GM21825 (cell line): Measurements from ENCODE around the gene NAT10.
A peak's percentile ranks its signal among the peaks of the same experiment; 100 is the strongest.

Experiments used
- ATAC-seq: cut with Tn5 transposase; IDR thresholded peaks from one replicate; pipeline ENCODE4 v1.9.1; 2021; ENCODE audit warnings: mild to moderate bottlenecking, moderate library complexity; ENCODE audit not compliant: unreplicated experiment

The NAT10 gene

DNA sequence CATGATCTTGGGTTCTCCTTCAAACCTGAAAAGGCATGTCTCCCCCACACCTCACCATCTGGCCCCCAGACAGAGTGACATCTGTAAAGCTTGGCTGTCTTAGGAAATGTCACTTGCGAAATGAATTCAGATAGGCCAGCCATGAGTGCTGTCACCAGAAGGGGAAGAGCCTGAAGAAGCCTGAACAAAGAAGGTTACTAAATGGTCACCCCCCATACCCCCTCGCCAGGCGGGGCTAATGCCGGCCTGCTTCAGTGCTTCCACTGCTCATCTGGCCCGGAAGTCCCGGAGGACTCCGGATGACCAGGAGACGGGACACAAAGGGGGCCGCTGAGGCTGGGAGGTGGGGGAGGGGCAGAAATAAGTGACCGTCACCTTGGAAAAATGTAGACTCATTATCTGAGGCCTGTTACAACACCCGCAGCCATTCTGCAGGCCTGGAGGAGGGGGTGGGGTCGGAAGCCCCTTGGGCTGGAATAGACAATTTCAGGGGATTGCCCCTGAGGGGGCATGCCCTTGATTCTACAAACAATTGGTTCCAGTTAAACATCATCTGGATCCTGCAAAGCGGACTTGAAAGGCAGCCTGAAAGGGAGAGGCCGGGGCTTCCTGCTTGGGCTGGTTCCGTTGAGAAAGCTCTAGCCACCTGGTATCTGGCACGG lies 43.2 kb downstream of the NAT10 start:
- ATAC-seq, result no peak

GRCh38 chr11:34149274-34149673 lies 43.8 kb downstream of the NAT10 start:
- no peak for ATAC-seq

GRCh38 chr11:34149786-34150185 lies 44.4 kb downstream of the NAT10 start:
- no peak for ATAC-seq

DNA sequence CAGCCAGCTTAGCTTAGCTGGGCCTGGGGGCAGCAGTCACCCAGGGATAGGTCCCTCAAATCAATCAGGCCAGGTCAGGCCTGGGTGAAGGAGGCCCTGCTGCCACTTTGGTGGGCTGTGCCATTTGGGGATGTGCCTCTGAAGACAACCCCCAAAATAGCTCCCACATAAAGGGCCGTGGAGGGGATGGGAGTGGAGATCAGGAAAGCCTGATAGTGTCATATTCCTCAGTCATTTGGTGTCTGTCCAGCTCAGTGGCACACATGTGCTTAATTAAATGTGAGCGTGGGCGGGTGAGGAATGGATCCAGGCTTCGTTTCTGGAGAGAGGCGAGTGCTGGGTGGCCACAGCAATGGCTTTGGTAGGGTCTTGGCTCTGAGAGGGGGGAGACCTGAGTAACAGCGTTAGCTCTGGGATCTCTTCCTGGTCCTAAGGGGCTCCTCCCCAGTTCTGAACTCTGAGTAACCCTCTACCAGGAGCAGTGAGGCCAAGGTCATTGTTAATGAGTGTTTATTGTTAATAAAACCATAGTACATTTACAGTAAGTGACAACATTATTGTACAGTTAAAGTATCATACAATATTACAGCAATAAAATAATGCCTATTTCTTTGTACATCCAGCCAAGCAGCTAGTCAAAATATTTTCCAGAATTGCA lies 45.2 kb downstream of the NAT10 start:
- no peak for ATAC-seq

DNA sequence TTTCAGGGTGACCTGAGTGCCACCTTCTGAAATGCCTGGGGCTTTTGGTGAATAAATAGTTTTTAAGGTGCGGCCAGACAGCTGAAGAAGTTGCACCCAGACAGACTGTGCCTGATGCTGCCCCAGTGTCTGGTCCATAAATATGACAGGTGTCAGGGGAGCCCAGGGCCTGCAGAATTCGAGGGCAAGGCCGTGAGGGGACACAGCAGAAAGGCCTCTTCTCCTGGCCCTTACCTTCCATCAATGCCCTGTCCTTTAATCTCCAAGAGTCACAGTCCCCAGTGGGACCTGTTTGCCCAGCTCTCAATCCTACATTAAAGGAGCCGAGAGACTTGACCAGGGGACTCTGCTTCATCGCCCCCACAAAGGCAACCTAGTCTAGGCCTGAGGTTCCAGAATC lies 45.7 kb downstream of the NAT10 start:
- no peak for ATAC-seq

GRCh38 chr11:34151916-34152845 lies 46.8 kb downstream of the NAT10 start:
- ATAC-seq, result no peak

GRCh38 chr11:34154059-34154875 lies 48.8 kb downstream of the NAT10 start:
- peak; percentile 75 for ATAC-seq

DNA sequence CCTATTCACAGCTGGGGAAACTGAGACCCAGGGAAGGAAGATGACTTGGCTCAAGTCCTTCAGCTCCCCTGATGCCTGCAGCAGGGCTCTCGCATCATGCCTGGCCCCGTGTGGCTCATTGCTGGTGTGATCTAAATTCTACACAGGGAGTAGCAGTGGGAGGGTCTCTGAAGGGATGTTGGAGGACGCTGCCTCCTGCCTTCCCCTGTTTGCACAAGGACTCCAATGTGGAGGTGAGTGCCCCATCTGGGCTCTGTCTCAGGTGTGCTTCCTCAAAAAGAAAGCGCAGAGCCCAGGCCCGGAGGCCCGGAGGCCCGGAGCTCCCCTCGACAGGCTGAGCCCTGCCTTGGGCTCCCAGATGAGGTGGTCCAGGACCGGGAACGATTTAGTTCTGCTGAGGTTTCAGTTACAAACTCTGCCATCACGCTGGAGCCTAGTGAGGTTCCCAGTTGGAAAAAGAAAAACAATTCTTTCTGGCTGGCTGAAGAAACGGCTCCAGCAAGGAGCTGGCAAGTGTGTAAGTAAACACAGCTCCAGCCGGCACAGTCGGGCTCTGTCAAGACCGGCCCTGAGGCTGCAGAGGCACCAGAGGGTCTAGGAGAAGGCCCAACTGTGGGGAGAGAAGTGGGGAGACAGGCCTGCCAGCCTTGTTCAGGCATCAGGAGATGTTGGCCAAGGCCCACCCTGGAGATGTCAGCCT lies 49.8 kb downstream of the NAT10 start:
- ATAC-seq, result no peak

DNA sequence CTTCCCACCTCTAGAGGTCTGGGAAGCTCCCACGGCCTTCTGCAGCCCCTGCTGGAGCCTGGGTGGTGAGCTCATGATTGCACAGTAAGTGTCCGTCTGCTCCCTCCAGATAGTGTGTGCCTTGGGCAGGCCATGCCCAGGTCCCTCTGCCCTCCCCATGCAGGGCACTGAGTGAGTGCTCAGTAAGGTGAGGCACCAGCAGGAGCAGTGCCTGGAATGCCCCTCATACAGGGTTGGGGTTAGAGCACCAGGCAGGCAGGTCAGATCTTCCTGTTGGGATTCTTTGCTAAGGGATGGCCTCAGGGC lies 50.3 kb downstream of the NAT10 start:
- ATAC-seq, result no peak

DNA sequence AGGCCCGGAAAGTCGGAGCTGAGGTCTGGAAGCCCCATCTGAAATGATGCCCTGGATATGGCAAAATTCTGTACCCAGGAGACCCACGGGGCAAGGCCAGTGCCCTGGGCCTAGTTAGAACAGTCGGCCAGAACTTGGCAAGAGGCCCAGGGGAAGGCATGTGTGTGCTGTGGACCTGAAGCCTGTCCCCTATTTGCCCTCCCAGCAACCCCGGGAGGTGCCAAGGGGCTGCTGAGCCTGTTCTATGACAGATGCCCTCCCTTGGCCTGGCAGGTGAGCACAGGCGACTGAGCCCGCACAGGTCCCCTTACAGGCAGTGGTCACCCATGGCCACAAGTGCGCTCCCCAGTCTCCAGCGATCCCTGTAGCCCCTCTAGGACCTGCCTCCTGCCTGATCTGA lies 51.7 kb downstream of the NAT10 start:
- ATAC-seq, result no peak

- ATAC-seq, result no peak
These were observed 53.2 kb downstream of the NAT10 start for GRCh38 chr11:34158661-34159060.

DNA sequence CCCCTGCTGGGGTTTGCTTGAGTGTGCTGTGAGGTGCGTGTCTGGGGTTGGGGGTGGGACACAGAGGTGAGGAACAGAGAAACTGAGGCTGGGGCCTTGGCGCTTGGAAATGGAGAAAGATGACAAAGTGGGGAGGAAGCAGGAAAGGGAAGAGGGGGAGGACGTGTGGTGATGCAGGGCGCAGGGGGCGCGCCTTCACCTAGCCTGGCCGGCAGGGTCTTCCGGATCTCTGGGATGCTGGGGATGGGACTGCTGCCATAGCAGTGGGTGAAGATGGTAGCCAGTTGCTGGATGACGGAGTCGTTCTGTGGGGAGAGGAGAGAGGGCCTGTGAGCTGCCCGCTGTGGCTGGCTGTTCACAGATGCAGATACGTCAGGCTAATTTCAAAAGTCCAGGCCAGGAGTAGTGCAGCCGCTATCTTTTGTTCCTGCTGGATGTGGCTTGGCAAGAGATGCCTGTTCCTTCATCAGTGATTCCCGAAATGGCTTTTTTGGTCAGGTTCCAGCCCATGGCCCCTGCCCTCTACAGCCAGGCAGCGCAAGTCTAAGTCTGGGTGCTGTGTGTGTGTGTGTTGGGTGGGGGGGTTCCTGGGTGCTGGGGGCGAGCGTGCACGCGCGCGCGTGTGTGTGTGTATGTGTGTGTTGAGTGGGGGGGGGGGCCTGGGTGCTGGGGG lies 54.8 kb downstream of the NAT10 start:
- ATAC-seq, result no peak

DNA sequence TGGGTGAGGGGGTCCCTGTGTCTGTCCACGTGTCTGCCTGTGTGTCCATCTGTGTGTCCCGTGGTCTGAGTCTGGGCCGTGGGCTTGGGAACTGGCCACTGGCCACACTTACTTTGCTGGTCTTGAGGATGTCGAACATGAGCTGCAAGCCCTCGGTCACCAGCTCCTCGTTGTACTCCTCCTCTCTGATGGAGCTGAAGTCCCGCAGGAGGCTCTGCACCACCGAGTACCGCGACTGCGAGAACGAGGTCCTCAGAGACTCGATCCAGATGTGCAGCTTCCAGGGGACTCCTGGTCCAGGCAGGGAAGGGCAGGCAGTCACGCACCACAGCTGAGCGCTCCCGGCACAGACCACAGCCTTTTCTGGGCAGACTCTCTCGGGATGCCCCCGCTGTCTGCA lies 55.4 kb downstream of the NAT10 start:
- ATAC-seq, result no peak

- ATAC-seq, result no peak
These were observed 55.9 kb downstream of the NAT10 start for GRCh38 chr11:34161361-34161760.

DNA sequence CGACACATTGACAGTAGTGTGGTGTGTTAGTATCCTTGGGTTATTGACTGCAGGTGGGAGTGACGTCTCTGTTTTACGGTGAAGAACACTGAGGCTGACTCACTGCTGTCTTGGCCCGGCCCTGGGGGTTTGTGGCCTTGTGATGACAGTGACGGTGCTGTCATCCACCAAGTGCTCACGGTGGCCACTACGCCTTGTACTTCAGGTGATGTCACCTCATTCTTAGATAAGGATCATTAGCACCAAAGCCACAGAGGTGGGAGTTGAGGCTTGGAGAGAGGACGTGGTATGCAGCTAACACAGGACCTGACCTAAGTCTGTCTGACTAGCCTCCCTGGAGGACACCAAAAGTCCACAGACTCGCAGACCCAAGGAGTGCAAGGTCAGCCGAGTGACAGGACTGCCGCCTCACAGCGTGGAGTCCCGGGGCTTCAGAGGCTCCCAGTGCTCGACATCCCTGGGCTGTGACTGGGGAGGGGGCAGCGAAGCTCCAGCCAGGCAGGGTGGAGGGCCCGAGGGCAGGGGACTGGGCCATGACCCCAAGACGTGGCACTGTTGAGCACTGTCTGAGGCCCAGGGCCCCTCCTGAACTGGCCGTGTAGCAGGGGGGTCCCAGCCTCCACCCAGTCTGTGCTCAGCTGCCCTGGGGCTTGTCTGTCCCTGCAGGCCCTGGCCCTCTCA lies 56.5 kb downstream of the NAT10 start:
- no peak for ATAC-seq

GRCh38 chr11:34162493-34162820 lies 57.0 kb downstream of the NAT10 start:
- no peak for ATAC-seq

DNA sequence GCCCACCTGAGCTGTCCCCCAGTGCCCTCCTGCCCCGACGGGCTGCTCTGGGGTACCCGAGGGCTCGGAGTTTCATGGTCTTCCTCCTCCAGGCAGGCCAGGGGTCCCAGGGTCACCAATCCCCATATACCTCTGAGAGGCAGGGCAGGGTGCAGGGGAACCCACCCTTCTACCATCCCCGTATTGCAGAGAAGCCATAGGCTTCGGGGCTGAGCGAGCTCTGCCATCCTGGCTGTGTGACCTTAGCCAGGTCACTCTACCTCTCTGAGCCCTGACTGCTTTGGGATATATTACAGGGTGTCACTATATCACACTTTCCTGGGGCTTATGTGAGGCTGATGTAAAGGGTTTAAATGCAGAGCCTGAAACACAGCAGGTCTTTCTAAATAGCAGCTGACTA lies 57.4 kb downstream of the NAT10 start:
- ATAC-seq, result no peak

DNA sequence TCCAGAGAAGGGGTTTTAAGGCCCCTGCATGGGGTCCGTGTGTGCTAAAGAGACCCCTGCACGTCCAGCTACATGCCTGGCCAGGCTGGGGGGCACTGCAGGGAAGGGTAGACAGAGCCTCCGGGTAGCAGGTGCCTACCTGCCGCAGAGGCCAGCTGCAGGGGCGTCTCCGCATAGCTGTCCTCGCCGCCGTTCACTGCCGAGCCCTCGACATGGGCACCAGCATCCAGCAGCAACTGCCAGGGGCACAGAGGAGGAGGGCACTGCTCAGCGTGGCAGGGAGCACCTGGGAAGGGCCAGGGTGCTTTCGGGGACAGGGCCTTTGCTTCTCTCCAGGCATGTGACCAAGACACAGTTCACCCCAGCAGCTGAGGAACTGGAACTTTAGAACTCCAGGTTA lies 59.7 kb downstream of the NAT10 start:
- ATAC-seq, result no peak

GRCh38 chr11:34165786-34166555 lies 60.5 kb downstream of the NAT10 start:
- no peak for ATAC-seq
